HCT116 (cell line): ENCODE results near the gene EPHA8. TPM values are rescaled to one million over a fixed set of nuclear protein-coding genes. Genes with fewer than 3 reads are reported as not detected.

Experiments
- ATAC-seq: fragments of 200-7000 bp; cut with Tn5 transposase; 2 replicates; pipeline ENCODE4 v1.9.1; 2020; ENCODE audit warnings: mild to moderate bottlenecking, moderate library complexity
- BruUV-seq: library from RNA; stranded (reverse); fragments of 400-500 nt; replicated peaks from 2 replicates; lab custom pipeline; 2021; lab: Mats Ljungman, UMichigan
- CTCF ChIA-PET: fragments of 300-600 bp; sonication (Branson Sonifier 250); formaldehyde crosslinking; loops from one replicate; lab custom pipeline; 2021; ENCODE audit warnings: antibody characterized with exemption; lab: Charles Lee
- POLR2A ChIA-PET: fragments of 300-600, 350-600 bp; sonication (Branson Sonifier 250); formaldehyde crosslinking; loops from one replicate; lab custom pipeline; 2021; ENCODE audit warnings: antibody characterized with exemption; lab: Charles Lee
- RAD21 ChIA-PET, 2 experiments: fragments of 300-600 bp; sonication (Branson Sonifier 250); formaldehyde crosslinking; loops; one replicate each; lab custom pipeline; 2023; ENCODE audit warnings: low total read pairs in 2 of 2; ENCODE audit not compliant: uncharacterized antibody in 2 of 2, unreplicated experiment in 2 of 2, low non-redundant PET in 1 of 2; lab: Charles Lee
- DNase-seq: peaks from one replicate; pipeline ENCODE4 v3.0.0-alpha.2; 2010; ENCODE audit warnings: low read depth, low spot score
- H2AFZ ChIP-seq: fragments of 200-600 bp; shearing (Covaris generic), sonication (generic); 2 replicates; pipeline ENCODE4 v1.6.1; 2017; ENCODE audit warnings: low read depth, mixed run types, mixed read lengths, antibody characterized with exemption, low read length; ENCODE audit not compliant: poor library complexity, severe bottlenecking
- H3K27ac ChIP-seq: 2 replicates; pipeline ENCODE4 v1.5.1; 2012; ENCODE audit warnings: low read depth, low read length
- H3K27me3 ChIP-seq: fragments of 200-600 bp; sonication (generic); 2 replicates; pipeline ENCODE4 v1.6.1; 2016; ENCODE audit warnings: mixed run types, low read length, mixed read lengths; ENCODE audit not compliant: insufficient read depth
- H3K36me3 ChIP-seq, 2 experiments: fragments of 200-500 bp in 1 of 2; fragments of 200-600 bp in 1 of 2; sonication (Bioruptor generic) in 1 of 2; sonication (generic) in 1 of 2; 2 replicates each; pipeline versions ENCODE4 v1.5.1 to v1.6.1; 2014 to 2016; ENCODE audit warnings: low read length in 2 of 2, inconsistent platforms in 1 of 2, mixed read lengths in 1 of 2, mixed run types in 1 of 2; ENCODE audit not compliant: insufficient read depth in 2 of 2, control insufficient read depth in 1 of 2
- H3K4me1 ChIP-seq, 2 experiments: fragments of 200-600 bp in 1 of 2; sonication (generic) in 1 of 2; 2 replicates each; pipeline versions ENCODE4 v1.5.1 to v1.6.1; 2012 to 2017; ENCODE audit warnings: low read length in 2 of 2, inconsistent platforms in 1 of 2, mild to moderate bottlenecking in 1 of 2, mixed read lengths in 1 of 2, mixed run types in 1 of 2, moderate library complexity in 1 of 2; ENCODE audit not compliant: insufficient read depth in 2 of 2, control insufficient read depth in 1 of 2
- H3K4me2 ChIP-seq: fragments of 200-600 bp; sonication (generic); 2 replicates; pipeline ENCODE4 v1.6.1; 2017; ENCODE audit warnings: mixed run types, low read length, mixed read lengths
- H3K4me3 ChIP-seq, 2 experiments: fragments of 200-600 bp in 1 of 2; sonication (generic) in 1 of 2; replicated peaks in 1 of 2; 2 replicates each; pipeline ENCODE4 v1.5.1; 2011 to 2016; ENCODE audit warnings: low read length in 2 of 2, control low read depth in 1 of 2, low read depth in 1 of 2, mild to moderate bottlenecking in 1 of 2, mixed read lengths in 1 of 2, mixed run types in 1 of 2
- H3K79me2 ChIP-seq: fragments of 200-600 bp; sonication (generic); 2 replicates; pipeline ENCODE4 v1.6.1; 2017; ENCODE audit warnings: mild to moderate bottlenecking, mixed run types, low read length, moderate library complexity, mixed read lengths; ENCODE audit not compliant: insufficient read depth
- H3K9ac ChIP-seq: fragments of 200-600 bp; sonication (generic); 2 replicates; pipeline ENCODE4 v1.6.1; 2016; ENCODE audit warnings: low read length, mixed read lengths
- H3K9me2 ChIP-seq: fragments of 200-600 bp; sonication (generic), shearing (Covaris generic); 2 replicates; pipeline ENCODE4 v1.6.1; 2017; ENCODE audit warnings: mixed run types, mild to moderate bottlenecking, moderate library complexity; ENCODE audit not compliant: insufficient read depth
- H3K9me3 ChIP-seq, 2 experiments: fragments of 200-500 bp in 1 of 2; fragments of 200-600 bp in 1 of 2; sonication (Bioruptor generic) in 1 of 2; sonication (generic) in 1 of 2; 2 replicates each; pipeline ENCODE4 v1.6.1; 2014 to 2017; ENCODE audit warnings: low read length in 2 of 2, mixed read lengths in 2 of 2, inconsistent platforms in 1 of 2, low read depth in 1 of 2, mild to moderate bottlenecking in 1 of 2, mixed run types in 1 of 2, moderate library complexity in 1 of 2; ENCODE audit not compliant: control insufficient read depth in 1 of 2, insufficient read depth in 1 of 2
- H4K20me1 ChIP-seq: fragments of 200-600 bp; sonication (generic), shearing (Covaris generic); 2 replicates; pipeline ENCODE4 v1.6.1; 2017; ENCODE audit warnings: mixed run types, mild to moderate bottlenecking, moderate library complexity; ENCODE audit not compliant: insufficient read depth
- ELF1 ChIP-seq: IDR thresholded peaks from 2 replicates; pipeline ENCODE4 v1.6.1; 2012; ENCODE audit warnings: low read depth, borderline replicate concordance
- EZH2 ChIP-seq: fragments of 200-600 bp; sonication (generic); IDR thresholded peaks from 2 replicates; pipeline ENCODE4 v1.6.1; 2017; ENCODE audit warnings: antibody characterized with exemption, mixed run types
- EZH2phosphoT487 ChIP-seq: fragments of 200-600 bp; IDR thresholded peaks from 2 replicates; pipeline ENCODE4 v1.6.1; 2018; ENCODE audit warnings: antibody characterized with exemption, borderline replicate concordance
- FOSL1 ChIP-seq: IDR thresholded peaks from 2 replicates; pipeline ENCODE4 v1.6.1; 2012; ENCODE audit warnings: low read depth
- JUND ChIP-seq: IDR thresholded peaks from 2 replicates; pipeline ENCODE4 v1.6.1; 2012
- POLR2A ChIP-seq: IDR thresholded peaks from 2 replicates; pipeline ENCODE4 v1.7.0; 2011; ENCODE audit warnings: borderline replicate concordance; ENCODE audit not compliant: insufficient read depth, insufficient read length; ENCODE audit errors: extremely low read depth
- POLR2AphosphoS5 ChIP-seq: IDR thresholded peaks from 2 replicates; pipeline ENCODE4 v1.6.1; 2011; ENCODE audit warnings: mild to moderate bottlenecking, low read depth, low read length, moderate library complexity
- RAD21 ChIP-seq: IDR thresholded peaks from 2 replicates; pipeline ENCODE4 v1.6.1; 2012; ENCODE audit warnings: low read depth, mild to moderate bottlenecking
- SIN3A ChIP-seq: IDR thresholded peaks from 2 replicates; pipeline ENCODE4 v1.6.1; 2012; ENCODE audit warnings: low read depth
- SP1 ChIP-seq: IDR thresholded peaks from 2 replicates; pipeline ENCODE4 v1.6.1; 2012; ENCODE audit warnings: low read depth
- SRF ChIP-seq: IDR thresholded peaks from 2 replicates; pipeline ENCODE4 v1.6.1; 2012; ENCODE audit warnings: low read depth
- TCF7L2 ChIP-seq: IDR thresholded peaks from 2 replicates; pipeline ENCODE4 v1.7.0; 2011; ENCODE audit warnings: borderline replicate concordance, inconsistent platforms; ENCODE audit not compliant: insufficient read depth, insufficient read length; ENCODE audit errors: extremely low read depth
- ZFX ChIP-seq: fragments of 450-650 bp; IDR thresholded peaks from 2 replicates; pipeline ENCODE4 v1.6.1; 2017
- ZNF274 ChIP-seq: fragments of 200-500 bp; sonication (Bioruptor generic); IDR thresholded peaks from 2 replicates; pipeline ENCODE4 v1.6.1; 2014; ENCODE audit warnings: mild to moderate bottlenecking, low read depth, low read length, inconsistent platforms
- intact Hi-C: fragments of 100-400 bp; cut with micrococcal nuclease; formaldehyde crosslinking; loops from 2 replicates; pipeline ENCODE4 v1.10.0; 2022
- total RNA-seq: library from RNA; stranded (reverse); gene quantifications from one replicate; pipeline ENCODE4 v1.2.1, GENCODE V29; 2021; ENCODE audit not compliant: unreplicated experiment
- TF ChIP-seq, protein P1 (sequence below), 3 experiments: fragments of 200-600 bp in 1 of 3; sonication (generic) in 1 of 3; IDR thresholded peaks in 2 of 3; conservative IDR thresholded peaks in 1 of 3; 2 replicates each; pipeline ENCODE4 v1.5.1; 2012 to 2017; ENCODE audit warnings: low read depth in 2 of 3, low read length in 2 of 3, antibody characterized with exemption in 1 of 3, borderline replicate concordance in 1 of 3, control low read depth in 1 of 3, mild to moderate bottlenecking in 1 of 3, mixed read lengths in 1 of 3, mixed run types in 1 of 3, moderate library complexity in 1 of 3; ENCODE audit not compliant: insufficient read depth in 1 of 3
- TF ChIP-seq, protein P2 (sequence below): IDR thresholded peaks from 2 replicates; pipeline ENCODE4 v1.6.1; 2011; ENCODE audit warnings: mild to moderate bottlenecking, low read length, moderate library complexity; ENCODE audit not compliant: insufficient replicate concordance; ENCODE audit errors: extremely low read depth
- TF ChIP-seq, protein P3 (sequence below): IDR thresholded peaks from 2 replicates; pipeline ENCODE4 v1.6.1; 2012; ENCODE audit warnings: low read depth
- TF ChIP-seq, protein P4 (sequence below): IDR thresholded peaks from 2 replicates; pipeline ENCODE4 v1.6.1; 2012

The EPHA8 gene
- total RNA-seq, 1 experiment from 2014 or later: 0.30 TPM

DNA sequence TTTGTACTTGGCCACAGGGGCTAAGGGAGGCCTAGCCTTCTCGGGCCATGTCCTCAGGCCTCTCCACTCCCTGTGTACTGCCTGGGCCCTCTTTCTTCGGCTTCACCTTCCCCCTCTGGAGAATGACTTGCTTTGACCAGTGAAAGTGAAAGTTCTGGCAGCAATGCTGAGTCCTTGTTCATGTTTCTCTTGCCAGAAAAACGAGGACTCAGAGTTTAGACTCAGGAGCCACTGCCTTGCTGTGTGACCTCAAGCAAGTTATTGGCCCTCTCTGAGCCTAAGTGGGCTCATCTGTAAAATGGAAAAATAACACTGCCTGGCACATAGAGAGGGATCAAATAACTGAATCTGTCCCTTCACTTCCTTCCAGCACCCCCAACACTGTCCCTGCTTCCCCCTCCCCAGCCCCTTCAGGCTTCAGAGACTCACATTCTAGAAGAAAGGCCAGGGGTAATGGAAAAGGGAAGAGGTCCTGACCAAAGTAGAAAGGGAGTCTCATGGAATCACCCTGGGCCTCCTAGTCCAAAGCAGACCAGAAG lies 74.7 kb downstream of the EPHA8 start:
- intact Hi-C loops: no loop called here
- Histone ChIP-seq H3K9ac (no peak overlapping the region), H3K79me2 (no peaks in the 10 kb centered on the region), H3K9me2 (no peaks in the 10 kb centered on the region), H3K4me3 (no peak overlapping the region), H3K27me3 (peaks cover 10% of the 10 kb centered on the region; the same call in 1 of the 2 replicates), H3K4me2 (no peak overlapping the region), H3K27ac (no peak overlapping the region), H3K9me3 (no peaks in the 10 kb centered on the region), H3K36me3 (no peaks in the 10 kb centered on the region), H4K20me1 (no peaks in the 10 kb centered on the region), H2AFZ (no peak overlapping the region), H3K4me1 (no peaks in the 10 kb centered on the region)
- ATAC-seq (no peak), DNase-seq (no peak)
- no TSS peak for BruUV-seq
- RAD21 ChIA-PET: no interaction called here
- POLR2A ChIA-PET: no interaction called here
- no peak for TF ChIP-seq POLR2A
- no peak for TF ChIP-seq EZH2
- TF ChIP-seq, protein P1, sequence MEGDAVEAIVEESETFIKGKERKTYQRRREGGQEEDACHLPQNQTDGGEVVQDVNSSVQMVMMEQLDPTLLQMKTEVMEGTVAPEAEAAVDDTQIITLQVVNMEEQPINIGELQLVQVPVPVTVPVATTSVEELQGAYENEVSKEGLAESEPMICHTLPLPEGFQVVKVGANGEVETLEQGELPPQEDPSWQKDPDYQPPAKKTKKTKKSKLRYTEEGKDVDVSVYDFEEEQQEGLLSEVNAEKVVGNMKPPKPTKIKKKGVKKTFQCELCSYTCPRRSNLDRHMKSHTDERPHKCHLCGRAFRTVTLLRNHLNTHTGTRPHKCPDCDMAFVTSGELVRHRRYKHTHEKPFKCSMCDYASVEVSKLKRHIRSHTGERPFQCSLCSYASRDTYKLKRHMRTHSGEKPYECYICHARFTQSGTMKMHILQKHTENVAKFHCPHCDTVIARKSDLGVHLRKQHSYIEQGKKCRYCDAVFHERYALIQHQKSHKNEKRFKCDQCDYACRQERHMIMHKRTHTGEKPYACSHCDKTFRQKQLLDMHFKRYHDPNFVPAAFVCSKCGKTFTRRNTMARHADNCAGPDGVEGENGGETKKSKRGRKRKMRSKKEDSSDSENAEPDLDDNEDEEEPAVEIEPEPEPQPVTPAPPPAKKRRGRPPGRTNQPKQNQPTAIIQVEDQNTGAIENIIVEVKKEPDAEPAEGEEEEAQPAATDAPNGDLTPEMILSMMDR (IDR thresholded peaks at IDR 0.05 in 2 of 3, conservative IDR thresholded peaks at IDR 0.05 in 1 of 3; ENCODE audit: borderline replicate concordance in 1 of 3, insufficient read depth in 1 of 3, low read depth in 2 of 3, low read length in 2 of 3): no peak
- TF ChIP-seq SP1: no peak
- TF ChIP-seq RAD21: no peak
- TF ChIP-seq ZFX: no peak
- no peak for TF ChIP-seq ELF1
- TF ChIP-seq TCF7L2: no peak
- TF ChIP-seq, protein P2, sequence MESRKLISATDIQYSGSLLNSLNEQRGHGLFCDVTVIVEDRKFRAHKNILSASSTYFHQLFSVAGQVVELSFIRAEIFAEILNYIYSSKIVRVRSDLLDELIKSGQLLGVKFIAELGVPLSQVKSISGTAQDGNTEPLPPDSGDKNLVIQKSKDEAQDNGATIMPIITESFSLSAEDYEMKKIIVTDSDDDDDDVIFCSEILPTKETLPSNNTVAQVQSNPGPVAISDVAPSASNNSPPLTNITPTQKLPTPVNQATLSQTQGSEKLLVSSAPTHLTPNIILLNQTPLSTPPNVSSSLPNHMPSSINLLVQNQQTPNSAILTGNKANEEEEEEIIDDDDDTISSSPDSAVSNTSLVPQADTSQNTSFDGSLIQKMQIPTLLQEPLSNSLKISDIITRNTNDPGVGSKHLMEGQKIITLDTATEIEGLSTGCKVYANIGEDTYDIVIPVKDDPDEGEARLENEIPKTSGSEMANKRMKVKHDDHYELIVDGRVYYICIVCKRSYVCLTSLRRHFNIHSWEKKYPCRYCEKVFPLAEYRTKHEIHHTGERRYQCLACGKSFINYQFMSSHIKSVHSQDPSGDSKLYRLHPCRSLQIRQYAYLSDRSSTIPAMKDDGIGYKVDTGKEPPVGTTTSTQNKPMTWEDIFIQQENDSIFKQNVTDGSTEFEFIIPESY: no peak
- no peak for TF ChIP-seq SIN3A
- TF ChIP-seq, protein P3, sequence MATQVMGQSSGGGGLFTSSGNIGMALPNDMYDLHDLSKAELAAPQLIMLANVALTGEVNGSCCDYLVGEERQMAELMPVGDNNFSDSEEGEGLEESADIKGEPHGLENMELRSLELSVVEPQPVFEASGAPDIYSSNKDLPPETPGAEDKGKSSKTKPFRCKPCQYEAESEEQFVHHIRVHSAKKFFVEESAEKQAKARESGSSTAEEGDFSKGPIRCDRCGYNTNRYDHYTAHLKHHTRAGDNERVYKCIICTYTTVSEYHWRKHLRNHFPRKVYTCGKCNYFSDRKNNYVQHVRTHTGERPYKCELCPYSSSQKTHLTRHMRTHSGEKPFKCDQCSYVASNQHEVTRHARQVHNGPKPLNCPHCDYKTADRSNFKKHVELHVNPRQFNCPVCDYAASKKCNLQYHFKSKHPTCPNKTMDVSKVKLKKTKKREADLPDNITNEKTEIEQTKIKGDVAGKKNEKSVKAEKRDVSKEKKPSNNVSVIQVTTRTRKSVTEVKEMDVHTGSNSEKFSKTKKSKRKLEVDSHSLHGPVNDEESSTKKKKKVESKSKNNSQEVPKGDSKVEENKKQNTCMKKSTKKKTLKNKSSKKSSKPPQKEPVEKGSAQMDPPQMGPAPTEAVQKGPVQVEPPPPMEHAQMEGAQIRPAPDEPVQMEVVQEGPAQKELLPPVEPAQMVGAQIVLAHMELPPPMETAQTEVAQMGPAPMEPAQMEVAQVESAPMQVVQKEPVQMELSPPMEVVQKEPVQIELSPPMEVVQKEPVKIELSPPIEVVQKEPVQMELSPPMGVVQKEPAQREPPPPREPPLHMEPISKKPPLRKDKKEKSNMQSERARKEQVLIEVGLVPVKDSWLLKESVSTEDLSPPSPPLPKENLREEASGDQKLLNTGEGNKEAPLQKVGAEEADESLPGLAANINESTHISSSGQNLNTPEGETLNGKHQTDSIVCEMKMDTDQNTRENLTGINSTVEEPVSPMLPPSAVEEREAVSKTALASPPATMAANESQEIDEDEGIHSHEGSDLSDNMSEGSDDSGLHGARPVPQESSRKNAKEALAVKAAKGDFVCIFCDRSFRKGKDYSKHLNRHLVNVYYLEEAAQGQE: no peak
- TF ChIP-seq EZH2phosphoT487: no peak
- TF ChIP-seq POLR2AphosphoS5: no peak
- TF ChIP-seq JUND: no peak
- TF ChIP-seq, protein P4, sequence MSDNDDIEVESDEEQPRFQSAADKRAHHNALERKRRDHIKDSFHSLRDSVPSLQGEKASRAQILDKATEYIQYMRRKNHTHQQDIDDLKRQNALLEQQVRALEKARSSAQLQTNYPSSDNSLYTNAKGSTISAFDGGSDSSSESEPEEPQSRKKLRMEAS: no peak
- no peak for TF ChIP-seq ZNF274
- no peak for TF ChIP-seq FOSL1
- TF ChIP-seq SRF: no peak
- CTCF ChIA-PET: no interaction called here
